Pons (tissue), 1 donor: ENCODE measurements around the gene OR1L8.
"Not testable (repeated sequence)": the region's sequence is repeated elsewhere in the genome, so short reads cannot be mapped to it uniquely, and the experiment has no call there.

ENCODE experiments used
- DNase-seq: peaks from one replicate; pipeline ENCODE4 v3.0.0-alpha.2; 2016; ENCODE audit warnings: low spot score

OR1L8 gene

GRCh38 chr9:122583284-122583683, at the start of gene OR1L8:
Gene OR1L8, minus strand, starts transcription at chr9:122583384. Its CDS starts 14,907 bp downstream, at chr9:122568477.
- DNase-seq, result not testable (repeated sequence)

- DNase-seq, result no peak
Measured at GRCh38 chr9:122619996-122620395, 36.8 kb upstream of the OR1L8 start.

GRCh38 chr9:122614362-122614761, 31.2 kb upstream of the OR1L8 start, which contains the start of gene OR1Q1:
Gene OR1Q1, plus strand, starts transcription at chr9:122614738. Its CDS starts 0 bp downstream, at chr9:122614738.
- no peak for DNase-seq

- DNase-seq, result no peak
Measured at GRCh38 chr9:122609804-122610203, 26.6 kb upstream of the OR1L8 start.

- DNase-seq, result no peak
Measured at GRCh38 chr9:122606587-122606986, 23.4 kb upstream of the OR1L8 start.

GRCh38 chr9:122605691-122606090, 22.5 kb upstream of the OR1L8 start:
- no peak for DNase-seq

GRCh38 chr9:122580360-122580759, 2.8 kb downstream of the OR1L8 start:
- peak; percentile 1 for DNase-seq

- DNase-seq, result no peak
Measured at GRCh38 chr9:122579874-122580273, 3.3 kb downstream of the OR1L8 start.

- no peak for DNase-seq
Measured at GRCh38 chr9:122572456-122572855, 10.7 kb downstream of the OR1L8 start.

- no peak for DNase-seq
Measured at GRCh38 chr9:122567901-122568300, 15.3 kb downstream of the OR1L8 start.

GRCh38 chr9:122562134-122562760, 20.9 kb downstream of the OR1L8 start:
- no peak for DNase-seq

GRCh38 chr9:122561446-122561845, 21.7 kb downstream of the OR1L8 start:
- no peak for DNase-seq

GRCh38 chr9:122552812-122553211, 30.4 kb downstream of the OR1L8 start, which contains the start of gene OR1N2:
Gene OR1N2, plus strand, starts transcription at chr9:122553112. Its CDS starts 100 bp downstream, at chr9:122553212.
- DNase-seq, result peak; percentile 30

GRCh38 chr9:122551371-122551770, 31.8 kb downstream of the OR1L8 start:
- DNase-seq, result no peak

GRCh38 chr9:122546196-122546595, 37.0 kb downstream of the OR1L8 start:
- DNase-seq, result no peak

GRCh38 chr9:122538757-122539156, 44.4 kb downstream of the OR1L8 start:
- no peak for DNase-seq

- not testable (repeated sequence) for DNase-seq
Measured at GRCh38 chr9:122537066-122537465, 46.1 kb downstream of the OR1L8 start.

GRCh38 chr9:122536134-122536533, 47.0 kb downstream of the OR1L8 start:
- DNase-seq, result no peak

- DNase-seq, result not testable (repeated sequence)
Measured at GRCh38 chr9:122531157-122531556, 52.0 kb downstream of the OR1L8 start.

- no peak for DNase-seq
Measured at GRCh38 chr9:122527193-122527592, 56.0 kb downstream of the OR1L8 start, which contains the start of gene OR1N1. Gene OR1N1, minus strand, starts transcription at chr9:122527293. Its CDS starts 0 bp downstream, at chr9:122527293.

GRCh38 chr9:122526602-122527001, 56.6 kb downstream of the OR1L8 start:
- no peak for DNase-seq

GRCh38 chr9:122519376-122519775, 63.8 kb downstream of the OR1L8 start:
- DNase-seq, result no peak

- no peak for DNase-seq
Measured at GRCh38 chr9:122518841-122519240, 64.3 kb downstream of the OR1L8 start, which contains the start of gene OR1J4. Gene OR1J4, plus strand, starts transcription at chr9:122519141. Its CDS starts 0 bp downstream, at chr9:122519141.

- DNase-seq, result no peak
Measured at GRCh38 chr9:122518226-122518625, 65.0 kb downstream of the OR1L8 start.
